PC-3 (cell line): ENCODE data around the gene CBX6. TPM values are rescaled to one million over a fixed set of nuclear protein-coding genes. Genes with fewer than 3 reads are reported as not detected.

ENCODE experiments used
- ATAC-seq: fragments of 200-7000 bp; cut with Tn5 transposase; 2 replicates; pipeline ENCODE4 v1.9.1; 2020; ENCODE audit warnings: mild to moderate bottlenecking, moderate library complexity
- BruUV-seq: library from RNA; stranded (reverse); fragments of 400-500 nt; replicated peaks from 2 replicates; lab custom pipeline; 2021; lab: Mats Ljungman, UMichigan
- CTCF ChIA-PET: fragments of 300-600 bp; sonication (Branson Sonifier 250); formaldehyde crosslinking; loops from one replicate; lab custom pipeline; 2022; ENCODE audit warnings: antibody characterized with exemption; lab: Charles Lee
- POLR2A ChIA-PET: fragments of 300-600 bp; sonication (Branson Sonifier 250); formaldehyde crosslinking; loops from one replicate; lab custom pipeline; 2022; ENCODE audit warnings: antibody characterized with exemption; ENCODE audit not compliant: unreplicated experiment; lab: Charles Lee
- DNase-seq: peaks from one replicate; pipeline ENCODE4 v3.0.0-alpha.2; 2015
- H2AFZ ChIP-seq: fragments of 300-600 bp; sonication (generic); 2 replicates; pipeline ENCODE4 v1.6.0; 2016; ENCODE audit warnings: antibody characterized with exemption, low read length
- H3F3A ChIP-seq: fragments of 300-600 bp; sonication (generic); one replicate; pipeline ENCODE4 v1.6.0; 2017; ENCODE audit warnings: antibody characterized with exemption, low read length, control low read depth, mild to moderate bottlenecking; ENCODE audit not compliant: unreplicated experiment
- H3K27ac ChIP-seq: fragments of 300-600 bp; sonication (generic); 2 replicates; pipeline ENCODE4 v1.5.1; 2016; ENCODE audit warnings: mild to moderate bottlenecking, low read length
- H3K27me3 ChIP-seq: fragments of 300-600 bp; sonication (generic); 2 replicates; pipeline ENCODE4 v1.6.1; 2016; ENCODE audit warnings: low read length, mixed read lengths
- H3K36me3 ChIP-seq: fragments of 300-600 bp; sonication (generic); 2 replicates; pipeline ENCODE4 v1.6.1; 2016; ENCODE audit warnings: low read depth, mixed run types, low read length, mixed read lengths
- H3K4me1 ChIP-seq: fragments of 300-600 bp; sonication (generic); 2 replicates; pipeline ENCODE4 v1.5.1; 2016; ENCODE audit warnings: low read length; ENCODE audit not compliant: insufficient read depth
- H3K4me2 ChIP-seq: fragments of 300-600 bp; sonication (generic); 2 replicates; pipeline ENCODE4 v1.6.0; 2016; ENCODE audit warnings: low read length
- H3K4me3 ChIP-seq: fragments of 300-600 bp; sonication (generic); 2 replicates; pipeline ENCODE4 v1.5.1; 2016; ENCODE audit warnings: mild to moderate bottlenecking, low read length, mixed read lengths
- H3K79me2 ChIP-seq: fragments of 300-600 bp; sonication (generic); 2 replicates; pipeline ENCODE4 v1.6.1; 2017; ENCODE audit warnings: low read length, mixed read lengths
- H3K9ac ChIP-seq: fragments of 300-600 bp; sonication (generic); 2 replicates; pipeline ENCODE4 v1.6.0; 2016; ENCODE audit warnings: mild to moderate bottlenecking, low read length
- H3K9me2 ChIP-seq: fragments of 300-600 bp; sonication (generic); replicated peaks from 2 replicates; pipeline ENCODE4 v1.6.1; 2016; ENCODE audit warnings: mixed run types, low read length, mixed read lengths
- H3K9me3 ChIP-seq: fragments of 300-600 bp; sonication (generic); 2 replicates; pipeline ENCODE4 v1.6.1; 2016; ENCODE audit warnings: low read length, mixed read lengths
- H4K20me1 ChIP-seq: fragments of 300-600 bp; sonication (generic); 2 replicates; pipeline ENCODE4 v1.6.1; 2016; ENCODE audit warnings: low read length, mixed read lengths
- EZH2 ChIP-seq: fragments of 300-600 bp; sonication (generic); IDR thresholded peaks from one replicate; pipeline ENCODE4 v1.6.1; 2017; ENCODE audit warnings: antibody characterized with exemption, mild to moderate bottlenecking, low read length; ENCODE audit not compliant: unreplicated experiment
- EZH2phosphoT487 ChIP-seq: fragments of 300-600 bp; sonication (generic); IDR thresholded peaks from 2 replicates; pipeline ENCODE4 v1.6.1; 2018; ENCODE audit warnings: mild to moderate bottlenecking, antibody characterized with exemption, low read length, borderline replicate concordance
- intact Hi-C: fragments of 100-400 bp; cut with micrococcal nuclease; formaldehyde crosslinking; loops from 2 replicates; pipeline ENCODE4 v1.9.0; 2023
- total RNA-seq: library from RNA; depleted of rRNA; stranded (reverse); fragments of >200 nt; gene quantifications from 2 replicates; pipeline ENCODE4 v1.2.3, GENCODE V29; 2014; rRNA removed
- TF ChIP-seq, protein P1 (sequence below): fragments of 300-600 bp; sonication (generic); conservative IDR thresholded peaks from 2 replicates; pipeline ENCODE4 v1.5.1; 2017; ENCODE audit warnings: antibody characterized with exemption, low read depth, mild to moderate bottlenecking, low read length

The CBX6 gene
- total RNA-seq, 1 experiment from 2014 or later: 37.5 TPM

DNA sequence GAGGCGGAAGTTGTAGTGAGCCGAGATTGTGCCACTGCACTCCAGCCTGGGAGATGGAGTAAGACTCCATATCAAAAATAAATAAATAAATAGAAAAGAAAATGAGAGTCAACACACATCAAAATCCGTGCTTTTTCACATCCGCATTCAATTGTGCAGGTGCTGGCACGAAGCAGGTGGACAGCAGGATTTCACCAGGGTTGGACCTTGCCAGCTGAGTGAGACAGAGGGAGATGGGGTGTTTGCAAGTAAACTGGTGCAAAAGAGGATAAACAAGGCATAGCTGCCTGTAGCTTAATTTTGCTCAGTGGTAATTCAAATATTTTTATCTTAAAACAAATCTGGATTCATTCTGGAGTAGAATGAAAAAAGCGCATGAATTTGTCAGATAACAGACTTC is 54.8 kb downstream of the CBX6 start:
- no peaks in the 10 kb centered on the region for H3K36me3 ChIP-seq
- DNase-seq (no peak), ATAC-seq (no peak)
- intact Hi-C loops: no loop called here
- no peak overlapping the region for H3K4me2 ChIP-seq
- no peaks in the 10 kb centered on the region for H3F3A ChIP-seq
- no TSS peak for BruUV-seq
- CTCF ChIA-PET: no interaction called here
- no peaks in the 10 kb centered on the region for H3K4me1 ChIP-seq
- no peaks in the 10 kb centered on the region for H3K9me3 ChIP-seq
- H2AFZ ChIP-seq: no peak overlapping the region
- H3K9ac ChIP-seq: no peak overlapping the region
- TF ChIP-seq EZH2phosphoT487 (no peak), EZH2 (no peak)
- TF ChIP-seq, protein P1, sequence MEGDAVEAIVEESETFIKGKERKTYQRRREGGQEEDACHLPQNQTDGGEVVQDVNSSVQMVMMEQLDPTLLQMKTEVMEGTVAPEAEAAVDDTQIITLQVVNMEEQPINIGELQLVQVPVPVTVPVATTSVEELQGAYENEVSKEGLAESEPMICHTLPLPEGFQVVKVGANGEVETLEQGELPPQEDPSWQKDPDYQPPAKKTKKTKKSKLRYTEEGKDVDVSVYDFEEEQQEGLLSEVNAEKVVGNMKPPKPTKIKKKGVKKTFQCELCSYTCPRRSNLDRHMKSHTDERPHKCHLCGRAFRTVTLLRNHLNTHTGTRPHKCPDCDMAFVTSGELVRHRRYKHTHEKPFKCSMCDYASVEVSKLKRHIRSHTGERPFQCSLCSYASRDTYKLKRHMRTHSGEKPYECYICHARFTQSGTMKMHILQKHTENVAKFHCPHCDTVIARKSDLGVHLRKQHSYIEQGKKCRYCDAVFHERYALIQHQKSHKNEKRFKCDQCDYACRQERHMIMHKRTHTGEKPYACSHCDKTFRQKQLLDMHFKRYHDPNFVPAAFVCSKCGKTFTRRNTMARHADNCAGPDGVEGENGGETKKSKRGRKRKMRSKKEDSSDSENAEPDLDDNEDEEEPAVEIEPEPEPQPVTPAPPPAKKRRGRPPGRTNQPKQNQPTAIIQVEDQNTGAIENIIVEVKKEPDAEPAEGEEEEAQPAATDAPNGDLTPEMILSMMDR: no peak
- POLR2A ChIA-PET: no interaction called here
- no peaks in the 10 kb centered on the region for H4K20me1 ChIP-seq
- no peaks in the 10 kb centered on the region for H3K79me2 ChIP-seq
- H3K4me3 ChIP-seq: no peak overlapping the region
- peaks cover 9% of the 10 kb centered on the region; the same call in 1 of the 2 replicates for H3K27me3 ChIP-seq
- no peaks in the 10 kb centered on the region for H3K9me2 ChIP-seq
- H3K27ac ChIP-seq: no peak overlapping the region

DNA sequence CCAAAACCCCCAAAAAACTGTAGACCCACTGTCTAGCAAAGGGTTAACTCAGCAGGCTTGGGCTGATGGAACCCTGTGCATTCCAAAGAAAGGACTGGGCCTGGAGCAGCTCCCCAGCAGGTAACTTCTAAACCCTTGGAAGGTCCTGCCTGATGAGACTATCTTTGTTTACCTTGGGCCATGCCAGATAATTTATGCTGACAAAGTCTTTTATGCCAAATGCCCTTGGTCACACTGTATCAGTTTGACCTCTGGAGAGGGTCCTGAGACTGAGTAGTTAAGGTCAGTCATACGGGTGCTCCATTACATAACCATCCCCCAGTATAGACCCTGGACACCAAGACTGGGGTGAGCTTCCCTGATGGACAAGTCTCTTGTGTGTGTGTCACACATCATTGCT is 56.2 kb downstream of the CBX6 start:
- H3K27ac ChIP-seq: no peak overlapping the region
- no peaks in the 10 kb centered on the region for H4K20me1 ChIP-seq
- no peaks in the 10 kb centered on the region for H3F3A ChIP-seq
- intact Hi-C loops: no loop called here
- H3K27me3 ChIP-seq: peaks cover 9% of the 10 kb centered on the region; the same call in 1 of the 2 replicates
- DNase-seq: no peak
- H3K79me2 ChIP-seq: no peaks in the 10 kb centered on the region
- ChIA-PET POLR2A (no interaction called here), CTCF (no interaction called here)
- H3K4me1 ChIP-seq: no peaks in the 10 kb centered on the region
- ATAC-seq: no peak
- H3K9me2 ChIP-seq: no peaks in the 10 kb centered on the region
- no peaks in the 10 kb centered on the region for H3K36me3 ChIP-seq
- TF ChIP-seq EZH2phosphoT487 (no peak), EZH2 (no peak)
- TF ChIP-seq, protein P1: no peak
- H3K4me3 ChIP-seq: no peak overlapping the region
- H3K4me2 ChIP-seq: no peak overlapping the region
- H3K9me3 ChIP-seq: no peaks in the 10 kb centered on the region
- no peak overlapping the region for H2AFZ ChIP-seq
- no TSS peak for BruUV-seq
- H3K9ac ChIP-seq: no peak overlapping the region

Other genes with a start within 250 kb of the CBX6 start
- 1.2 and 2.2 TPM in 2 replicates for gene FAM227A, start 215.8 kb downstream of the CBX6 start, total RNA-seq
- gene CBY1, start 215.6 kb downstream of the CBX6 start, total RNA-seq: 12.9 and 14.3 TPM in 2 replicates
- 68.7 and 82.3 TPM in 2 replicates for gene TOMM22, start 190.3 kb downstream of the CBX6 start, total RNA-seq
- gene JOSD1, start 171.3 kb downstream of the CBX6 start, total RNA-seq: 37.5 and 40.3 TPM in 2 replicates
- 28.2 and 29.6 TPM in 2 replicates for gene GTPBP1, start 166.3 kb downstream of the CBX6 start, total RNA-seq
- gene SUN2, start 116.2 kb downstream of the CBX6 start, total RNA-seq: 54.0 and 55.5 TPM in 2 replicates
- 22.5 and 24.5 TPM in 2 replicates for gene DNAL4, start 78.1 kb downstream of the CBX6 start, total RNA-seq
- 2.8 and 3.5 TPM in 2 replicates for gene NPTXR, start 28.2 kb downstream of the CBX6 start, total RNA-seq
- not detected in 2 replicates for gene APOBEC3A, start 85.4 kb upstream of the CBX6 start, total RNA-seq
- 11.3 TPM in 2 replicates for gene APOBEC3B, start 110.1 kb upstream of the CBX6 start, total RNA-seq
- gene APOBEC3C, start 142.0 kb upstream of the CBX6 start, total RNA-seq: 35.5 and 37.8 TPM in 2 replicates
- 0.33 TPM in 1 of 2 replicates, not detected in the other for gene APOBEC3D, start 148.9 kb upstream of the CBX6 start, total RNA-seq
- not detected in 2 replicates for gene APOBEC3F, start 168.6 kb upstream of the CBX6 start, total RNA-seq
- gene APOBEC3G, start 205.1 kb upstream of the CBX6 start, total RNA-seq: 1.3 and 4.4 TPM in 2 replicates
- 0.87 TPM in 1 of 2 replicates, not detected in the other for gene APOBEC3H, start 225.0 kb upstream of the CBX6 start, total RNA-seq